ENCODE measurements around the gene CAMK2G.
"Not testable (repeated sequence)": the region's sequence is repeated elsewhere in the genome, so short reads cannot be mapped to it uniquely, and the experiment has no call there.

CAMK2G gene

DNA sequence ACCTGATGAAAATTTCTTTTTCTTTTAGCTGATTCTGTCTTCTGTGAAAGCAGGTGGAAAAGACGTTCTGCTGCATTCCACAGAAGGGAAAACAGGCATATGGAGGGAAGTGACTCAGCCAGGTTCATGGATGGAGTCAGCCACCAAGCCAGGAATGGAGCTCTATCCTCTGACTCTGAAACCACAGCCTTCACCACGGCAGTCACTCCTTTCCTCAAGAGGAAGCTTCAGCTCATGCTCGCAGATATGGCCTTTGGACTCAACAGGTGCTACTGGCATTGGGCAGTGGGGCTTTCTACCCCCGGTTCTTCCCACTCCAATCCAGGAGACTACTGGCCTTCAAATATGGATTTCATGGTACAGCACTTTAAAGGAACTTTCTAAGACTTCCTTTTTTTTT, 25.1 kb upstream of the CAMK2G start:
- H3K4me3 ChIP-seq (ENCODE audit: low read depth, low read length): no peak overlapping the region
- H3K27ac ChIP-seq: peak overlapping the region; percentile 66
- no peaks in the 10 kb centered on the region for H3K27me3 ChIP-seq (replicated peaks)
- TF ChIP-seq, protein P1, sequence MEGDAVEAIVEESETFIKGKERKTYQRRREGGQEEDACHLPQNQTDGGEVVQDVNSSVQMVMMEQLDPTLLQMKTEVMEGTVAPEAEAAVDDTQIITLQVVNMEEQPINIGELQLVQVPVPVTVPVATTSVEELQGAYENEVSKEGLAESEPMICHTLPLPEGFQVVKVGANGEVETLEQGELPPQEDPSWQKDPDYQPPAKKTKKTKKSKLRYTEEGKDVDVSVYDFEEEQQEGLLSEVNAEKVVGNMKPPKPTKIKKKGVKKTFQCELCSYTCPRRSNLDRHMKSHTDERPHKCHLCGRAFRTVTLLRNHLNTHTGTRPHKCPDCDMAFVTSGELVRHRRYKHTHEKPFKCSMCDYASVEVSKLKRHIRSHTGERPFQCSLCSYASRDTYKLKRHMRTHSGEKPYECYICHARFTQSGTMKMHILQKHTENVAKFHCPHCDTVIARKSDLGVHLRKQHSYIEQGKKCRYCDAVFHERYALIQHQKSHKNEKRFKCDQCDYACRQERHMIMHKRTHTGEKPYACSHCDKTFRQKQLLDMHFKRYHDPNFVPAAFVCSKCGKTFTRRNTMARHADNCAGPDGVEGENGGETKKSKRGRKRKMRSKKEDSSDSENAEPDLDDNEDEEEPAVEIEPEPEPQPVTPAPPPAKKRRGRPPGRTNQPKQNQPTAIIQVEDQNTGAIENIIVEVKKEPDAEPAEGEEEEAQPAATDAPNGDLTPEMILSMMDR (IDR thresholded peaks at IDR 0.05; ENCODE audit: low read depth, low read length, missing control alignments): no peak
- H3K36me3 ChIP-seq (replicated peaks): no peaks in the 10 kb centered on the region
- DNase-seq: peak; percentile 87
- in situ Hi-C loops (cut with HindIII; ENCODE audit: low pct_ligation_motif_present, low sequenced_read_pairs): no loop called here

DNA sequence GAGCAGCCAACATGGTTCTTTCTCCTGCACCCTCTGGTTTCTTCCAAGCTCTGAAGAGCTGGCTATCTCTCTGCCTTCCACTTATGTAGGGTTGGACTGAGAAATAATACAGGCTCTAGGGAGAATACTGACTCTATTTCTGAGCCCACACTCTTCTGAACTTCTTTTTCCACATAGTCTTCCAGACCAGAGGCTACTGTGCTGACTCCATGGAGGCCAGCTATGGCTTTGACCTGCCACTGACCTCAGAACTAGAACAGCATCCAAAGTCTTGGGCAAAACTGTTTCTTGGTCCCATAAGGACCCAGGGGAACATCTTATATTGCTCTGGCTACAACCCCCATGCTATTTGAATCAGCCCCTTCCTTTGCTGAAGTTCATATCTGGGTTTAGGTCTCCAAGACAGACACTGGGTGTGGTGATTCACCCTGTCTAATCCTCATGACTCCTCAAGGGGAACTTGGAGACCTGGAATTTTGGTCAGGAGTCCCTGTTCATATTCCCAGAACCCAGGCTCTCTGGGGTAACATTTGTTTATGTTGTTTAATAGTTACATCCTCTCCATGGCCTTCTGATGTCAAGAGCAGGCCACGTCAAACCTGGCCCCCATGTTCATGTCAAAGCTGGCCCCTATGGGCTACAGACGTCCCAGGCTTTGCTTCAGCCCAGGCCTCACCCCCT, 24.5 kb upstream of the CAMK2G start:
- DNase-seq: no peak
- peak overlapping the region; percentile 66 for H3K27ac ChIP-seq
- no peak overlapping the region for H3K4me3 ChIP-seq (ENCODE audit: low read depth, low read length)
- TF ChIP-seq, protein P1 (IDR thresholded peaks at IDR 0.05; ENCODE audit: low read depth, low read length, missing control alignments): no peak
- in situ Hi-C loops (cut with HindIII; ENCODE audit: low pct_ligation_motif_present, low sequenced_read_pairs): no loop called here
- H3K36me3 ChIP-seq (replicated peaks): no peaks in the 10 kb centered on the region
- no peaks in the 10 kb centered on the region for H3K27me3 ChIP-seq (replicated peaks)

DNA sequence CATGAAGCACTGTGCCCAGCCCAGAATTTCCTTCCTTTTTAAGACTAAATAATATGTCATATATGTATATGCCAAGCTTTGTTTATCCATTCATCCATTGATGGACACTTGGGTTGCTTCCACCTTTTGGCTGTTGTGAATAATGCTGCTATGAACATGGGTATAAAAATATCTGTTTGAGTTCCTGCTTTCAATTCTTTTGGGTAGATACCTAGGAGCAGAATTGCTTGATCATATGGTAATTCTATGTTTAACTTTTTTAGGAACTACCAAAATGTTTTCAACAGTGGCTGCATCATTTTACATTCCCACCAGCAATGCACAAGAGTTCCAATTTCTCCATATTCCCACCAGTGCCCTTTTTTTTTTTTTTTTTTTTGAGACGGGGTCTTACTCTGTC, 23.3 kb upstream of the CAMK2G start:
- Histone ChIP-seq H3K27ac (no peak overlapping the region), H3K36me3 (replicated peaks) (no peaks in the 10 kb centered on the region), H3K27me3 (replicated peaks) (no peaks in the 10 kb centered on the region), H3K4me3 (ENCODE audit: low read depth, low read length) (no peak overlapping the region)
- no peak for DNase-seq
- TF ChIP-seq, protein P1 (IDR thresholded peaks at IDR 0.05; ENCODE audit: low read depth, low read length, missing control alignments): no peak
- in situ Hi-C loops (cut with HindIII; ENCODE audit: low pct_ligation_motif_present, low sequenced_read_pairs): no loop called here

DNA sequence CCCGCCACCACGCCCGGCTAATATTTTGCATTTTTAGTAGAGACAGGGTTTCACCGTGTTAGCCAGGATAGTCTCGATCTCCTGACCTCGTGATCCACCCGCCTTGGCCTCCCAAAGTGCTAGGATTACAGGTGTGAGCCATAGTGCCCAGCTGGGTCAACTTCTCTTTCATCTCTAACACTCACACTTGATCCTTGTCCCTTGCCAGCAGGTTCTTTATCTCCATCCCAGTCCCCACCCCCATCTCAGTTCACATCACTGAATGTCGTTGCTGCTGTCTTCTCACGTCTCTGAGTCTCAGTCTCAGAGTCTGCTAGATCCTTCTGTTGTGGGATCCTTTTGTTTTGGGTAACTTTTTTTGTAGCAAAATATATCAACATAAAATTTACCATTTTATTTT, 21.0 kb upstream of the CAMK2G start:
- H3K27me3 ChIP-seq (replicated peaks); H3K27ac ChIP-seq; H3K4me3 ChIP-seq (ENCODE audit: low read depth, low read length); H3K36me3 ChIP-seq (replicated peaks); DNase-seq; in situ Hi-C loops (cut with HindIII; ENCODE audit: low pct_ligation_motif_present, low sequenced_read_pairs): not testable (repeated sequence)

DNA sequence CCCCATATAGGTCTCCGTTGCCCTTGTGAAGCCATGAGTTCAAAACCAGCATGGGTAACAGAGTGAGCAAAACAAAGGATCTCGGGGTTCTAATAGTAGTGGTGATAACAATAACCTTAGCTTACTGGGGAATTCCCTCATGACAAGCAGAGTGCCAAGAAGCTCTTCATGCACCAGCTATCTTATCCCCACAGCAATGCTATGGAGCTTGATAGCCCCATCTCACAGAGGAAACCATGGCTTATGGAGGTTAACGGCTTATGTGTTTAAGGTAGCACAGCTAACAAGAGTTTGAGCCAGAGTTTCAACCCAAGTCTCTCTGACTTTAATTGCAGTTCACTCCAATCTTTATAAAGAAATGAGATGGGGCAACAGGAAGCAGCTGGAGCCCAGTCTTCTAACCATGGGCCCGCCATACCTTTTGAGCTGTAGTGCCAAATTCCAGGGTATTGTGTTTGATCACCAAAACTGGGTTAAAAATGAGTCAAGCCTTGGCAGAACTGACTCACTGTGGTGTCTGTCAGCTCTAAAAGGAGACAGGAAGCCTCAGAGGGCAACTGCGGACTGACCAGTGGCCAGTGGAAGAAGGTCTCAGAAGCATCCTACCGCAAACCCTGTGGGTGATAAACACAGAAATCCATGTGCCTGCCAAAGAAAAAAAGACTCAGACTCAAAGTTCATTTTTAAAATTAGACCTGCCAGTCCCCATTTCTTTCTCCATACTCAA, 20.1 kb upstream of the CAMK2G start:
- peak; percentile 82 for DNase-seq
- Histone ChIP-seq H3K36me3 (replicated peaks) (no peaks in the 10 kb centered on the region), H3K27me3 (replicated peaks) (no peaks in the 10 kb centered on the region), H3K27ac (peak overlapping the region; percentile 29), H3K4me3 (ENCODE audit: low read depth, low read length) (no peak overlapping the region)
- TF ChIP-seq, protein P1 (IDR thresholded peaks at IDR 0.05; ENCODE audit: low read depth, low read length, missing control alignments): no peak
- in situ Hi-C loops (cut with HindIII; ENCODE audit: low pct_ligation_motif_present, low sequenced_read_pairs): no loop called here

DNA sequence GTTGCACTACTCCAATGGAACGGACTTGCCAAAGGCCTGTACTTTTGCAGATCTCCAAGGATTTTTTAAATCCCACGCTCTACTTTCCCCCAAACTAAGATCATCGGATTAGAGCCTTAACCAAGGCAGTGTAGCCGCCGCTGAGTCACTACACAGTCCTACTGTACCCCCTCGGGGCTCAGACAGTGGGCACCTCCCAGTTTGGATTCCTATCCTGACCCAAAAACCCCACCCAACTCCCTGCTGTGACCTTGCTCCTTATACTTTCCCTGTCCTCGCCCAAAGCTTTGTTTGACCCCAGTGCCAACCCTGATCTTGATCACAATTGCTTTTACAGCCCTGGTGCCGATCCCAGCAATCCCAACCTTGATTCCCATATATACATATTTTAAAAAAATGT, 19.1 kb upstream of the CAMK2G start:
- no peak for DNase-seq
- Histone ChIP-seq H3K36me3 (replicated peaks) (no peaks in the 10 kb centered on the region), H3K27me3 (replicated peaks) (no peaks in the 10 kb centered on the region), H3K4me3 (ENCODE audit: low read depth, low read length) (no peak overlapping the region), H3K27ac (no peak overlapping the region)
- TF ChIP-seq, protein P1 (IDR thresholded peaks at IDR 0.05; ENCODE audit: low read depth, low read length, missing control alignments): no peak
- in situ Hi-C loops (cut with HindIII; ENCODE audit: low pct_ligation_motif_present, low sequenced_read_pairs): no loop called here

Data from brain microvascular endothelial cell (primary cell).